Heart right ventricle (tissue), 16 donors: ENCODE data around the gene CACNA1A. TPM values are rescaled to one million over a fixed set of nuclear protein-coding genes. Genes with fewer than 3 reads are reported as not detected.

Experiments
- ATAC-seq, 8 donors: fragments of 200-7000 bp; cut with Tn5 transposase; one replicate each; pipeline ENCODE4 v1.9.1; 2020; ENCODE audit warnings: mild to moderate bottlenecking in 8 of 8, moderate library complexity in 8 of 8, moderate number of reproducible peaks in 1 of 8
- DNase-seq, 2 donors: peaks; one replicate each; pipeline ENCODE4 v3.0.0-alpha.2; 2020
- H3K27ac ChIP-seq, 10 donors: fragments of 200-600 bp; sonication (generic) in 2 of 10; one replicate each; pipeline versions ENCODE4 v1.5.0 to v1.8.0; 2020 to 2022; ENCODE audit warnings: mild to moderate bottlenecking in 3 of 10
- H3K27me3 ChIP-seq, 7 donors: fragments of 200-600 bp; one replicate each; pipeline ENCODE4 v1.8.0; 2021 to 2022; ENCODE audit warnings: mild to moderate bottlenecking in 2 of 7
- H3K36me3 ChIP-seq, 9 donors: fragments of 200-600 bp; sonication (generic) in 1 of 9; one replicate each; pipeline versions ENCODE4 v1.5.0 to v1.8.0; 2020 to 2022; ENCODE audit warnings: mild to moderate bottlenecking in 2 of 9
- H3K4me1 ChIP-seq, 9 donors: fragments of 200-600 bp; sonication (generic) in 1 of 9; one replicate each; pipeline versions ENCODE4 v1.5.0 to v1.8.0; 2020 to 2022; ENCODE audit warnings: mild to moderate bottlenecking in 4 of 9
- H3K4me3 ChIP-seq, 10 donors: fragments of 200-600 bp; sonication (generic) in 2 of 10; one replicate each; pipeline versions ENCODE4 v1.5.0 to v1.8.0; 2020 to 2022; ENCODE audit warnings: mild to moderate bottlenecking in 7 of 10, moderate library complexity in 2 of 10
- H3K9me3 ChIP-seq, 11 donors: fragments of 200-600 bp in 10 of 11; sonication (generic) in 2 of 11; one replicate each; pipeline versions ENCODE4 v1.5.0 to v1.8.0; 2013 to 2022; ENCODE audit warnings: mild to moderate bottlenecking in 2 of 11, control low read depth in 1 of 11, moderate library complexity in 1 of 11
- CTCF ChIP-seq, 9 donors: fragments of 200-600 bp; sonication (generic) in 2 of 9; IDR thresholded peaks; one replicate each; pipeline versions ENCODE4 v1.5.0 to v1.8.0; 2021 to 2022; ENCODE audit warnings: antibody characterized with exemption in 9 of 9, mild to moderate bottlenecking in 5 of 9, moderate library complexity in 1 of 9
- WGBS, 2 donors: extraction: QIAGEN DNeasy Blood & Tissue Kit; methylation state at CpG; one replicate each; pipeline ENCODE4 v1.1.7; 2013; ENCODE audit warnings: inconsistent platforms in 1 of 2; 5-methylcytosine and 5-hydroxymethylcytosine counted together
- intact Hi-C, 10 donors: fragments of 100-400 bp; cut with DNase I; formaldehyde crosslinking; loops; one replicate each; pipeline versions ENCODE4 v1.11.1 to v1.14.2; 2022
- polyA plus RNA-seq, 2 donors: library from polyadenylated mRNA; stranded (reverse); fragments of 200-250 nt; gene quantifications; one replicate each; pipeline ENCODE4 v1.2.3, GENCODE V29; 2013
- total RNA-seq, 10 donors: library from RNA; stranded (reverse); fragmentation: NEBNext Ultra II Directional in 3 of 10; extraction: Animal tissue kit (Norgen Biotek cat#: 25700) in 3 of 10; gene quantifications; one replicate each; pipeline versions ENCODE4 v1.2.1 to v1.2.4, GENCODE V29; 2021 to 2023
- donor health status: Arrhythmogenic right ventricular cardiomyopathy.
- donor health status: ischemic (EF 13 %, LVEDD 7.1; RV severe dilation, severe dysfunction).
- donor health status: healthy with polysubstance abuse.
- donor health status: DM: no; HTN: yes; CAD: no.
- donor health status: DM: no; HTN: no; CAD: no.
- donor health status: ischemic (EF 25% LVEDD 6.9; RV normal size, moderate dysfunction).
- donor health status: ischemic (EF 25% LVEDD 5.7; RV mildly dilated, moderate dysfunction).
- donor health status: healthy.
- donor health status: DM: yes; HTN: yes; CAD: no.
- donor health status: Ischemic cardiomyopathy.
- donor health status: ischemic (EF 35%, LVEDD 5.7; RV mildly dilated, moderate dysfunction).
- donor health status: nonischemic (EF 11% LVEDD 7.7; RV severe dilation, severe dysfunction).
- donor health status: DM: yes; HTN: yes; CAD: no.
- donor health status: PGD.
- donor health status: ischemic (EF 29% LVEDD 5.4; RV normal size, mild dysfunction).
- donor health status: nonischemic (EF 23%, LVEDD 6.1; RV moderate dilation, normal function).

CACNA1A gene
- total and polyA plus RNA-seq, 12 donors = 0.21 to 2.3 (median 0.66) TPM

- no peak overlapping the region for H3K27ac ChIP-seq
- no peak for ATAC-seq
- H3K9me3 ChIP-seq = no peaks in the 10 kb centered on the region
- H3K36me3 ChIP-seq = no peaks in the 10 kb centered on the region
- no peak overlapping the region for H3K4me3 ChIP-seq
- intact Hi-C loops = no loop called here
- peaks cover 6 to 86% (median 66%) of the 10 kb centered on the region in 7 donors for H3K27me3 ChIP-seq
- no peak for DNase-seq
- WGBS, 2 donors = 64% methylated on average over 10 of the region's 10 CpGs
- H3K4me1 ChIP-seq = no peaks in the 10 kb centered on the region
- no peak for TF ChIP-seq CTCF (IDR thresholded peaks at IDR 0.05)
Measured at GRCh38 chr19:13301627-13302334, 204.5 kb downstream of the CACNA1A start.

- Histone ChIP-seq H3K27me3 (peaks cover 6 to 85% (median 64%) of the 10 kb centered on the region in 7 donors), H3K27ac (no peak overlapping the region), H3K4me3 (no peak overlapping the region), H3K36me3 (no peaks in the 10 kb centered on the region), H3K4me1 (no peaks in the 10 kb centered on the region), H3K9me3 (no peaks in the 10 kb centered on the region)
- ATAC-seq = no peak
- DNase-seq = no peak
- WGBS, 2 donors = 69 to 73% methylated on average over 7 of the region's 7 CpGs
- no peak for TF ChIP-seq CTCF (IDR thresholded peaks at IDR 0.05)
- intact Hi-C loops = no loop called here
Measured at GRCh38 chr19:13300421-13301030, 205.8 kb downstream of the CACNA1A start.

- WGBS, 2 donors = 64 to 71% methylated on average over 10 of the region's 10 CpGs
- no peak for DNase-seq
- Histone ChIP-seq H3K36me3 (no peaks in the 10 kb centered on the region), H3K27ac (no peak overlapping the region), H3K27me3 (peaks cover 6 to 82% (median 58%) of the 10 kb centered on the region in 7 donors), H3K9me3 (no peaks in the 10 kb centered on the region), H3K4me3 (no peak overlapping the region), H3K4me1 (no peaks in the 10 kb centered on the region)
- intact Hi-C loops = loop anchor here in 1 of 10 donors (10.0 kb wide), 1 partner anchor 135 kb away; no protein-coding TSS in a partner anchor
- ATAC-seq = no peak
- TF ChIP-seq CTCF (IDR thresholded peaks at IDR 0.05) = no peak
Measured at GRCh38 chr19:13299838-13300237, 206.4 kb downstream of the CACNA1A start.

GRCh38 chr19:13298565-13299481 is 207.5 kb downstream of the CACNA1A start:
- WGBS, 2 donors = 32 to 37% methylated on average over 92 of the region's 92 CpGs

More at GRCh38 chr19:13298565-13299481, 207.5 kb downstream of the CACNA1A start:
- Histone ChIP-seq H3K4me1 (no peaks in the 10 kb centered on the region), H3K36me3 (no peaks in the 10 kb centered on the region), H3K4me3 (peak overlapping the region in 9 of 10 donors; percentile 3 to 38 (median 32)), H3K27me3 (peaks cover 6 to 80% (median 54%) of the 10 kb centered on the region in 7 donors), H3K27ac (peak overlapping the region in 1 of 10 donors; percentile 19), H3K9me3 (no peaks in the 10 kb centered on the region)
- ATAC-seq (no peak), DNase-seq (no peak)
- no peak for TF ChIP-seq CTCF (IDR thresholded peaks at IDR 0.05)
- intact Hi-C loops = loop anchor here in 1 of 10 donors (10.0 kb wide), 1 partner anchor 136 kb away; no protein-coding TSS in a partner anchor
